Neural cell (in vitro differentiated cells): ENCODE data around the gene TESK1. TPM values are rescaled to one million over a fixed set of nuclear protein-coding genes. Genes with fewer than 3 reads are reported as not detected.
"Not testable (repeated sequence)": the region's sequence is repeated elsewhere in the genome, so short reads cannot be mapped to it uniquely, and the experiment has no call there.

Experiments used
- H2AFZ ChIP-seq: fragments of 200-600, 300-800 bp; sonication (generic), shearing (Covaris generic); 2 replicates; pipeline ENCODE4 v1.6.0; 2014; ENCODE audit warnings: low read depth, mild to moderate bottlenecking, antibody characterized with exemption, low read length, moderate library complexity
- H3F3A ChIP-seq: fragments of 200-600 bp; shearing (Covaris generic); 2 replicates; pipeline ENCODE4 v1.6.1; 2016; ENCODE audit warnings: mild to moderate bottlenecking, moderate library complexity, mixed read lengths, antibody characterized with exemption, low read length; ENCODE audit not compliant: insufficient read depth, poor library complexity, severe bottlenecking
- H3K27ac ChIP-seq: fragments of 200-600, 300-800 bp; sonication (generic), shearing (Covaris generic); 2 replicates; pipeline ENCODE4 v1.5.1; 2014; ENCODE audit warnings: mild to moderate bottlenecking, low read length, moderate library complexity
- H3K27me3 ChIP-seq: fragments of 300-800, 200-600 bp; sonication (generic), shearing (Covaris generic); 2 replicates; pipeline ENCODE4 v1.6.0; 2014; ENCODE audit warnings: mild to moderate bottlenecking, low read depth, low read length, moderate library complexity; ENCODE audit not compliant: insufficient read depth
- H3K36me3 ChIP-seq: fragments of 300-800, 200-600 bp; sonication (generic), shearing (Covaris generic); 2 replicates; pipeline ENCODE4 v1.5.1; 2014; ENCODE audit warnings: mild to moderate bottlenecking, antibody characterized with exemption, low read length, moderate library complexity; ENCODE audit not compliant: insufficient read depth
- H3K4me2 ChIP-seq: fragments of 300-800, 200-600 bp; sonication (generic), shearing (Covaris generic); 2 replicates; pipeline ENCODE4 v1.6.0; 2014; ENCODE audit warnings: mild to moderate bottlenecking, low read length
- H3K4me3 ChIP-seq: fragments of 300-800, 200-600 bp; sonication (generic), shearing (Covaris generic); 2 replicates; pipeline ENCODE4 v1.5.1; 2014; ENCODE audit warnings: mild to moderate bottlenecking, low read length, moderate library complexity
- H3K79me2 ChIP-seq: fragments of 200-600 bp; shearing (Covaris generic); replicated peaks from 2 replicates; pipeline ENCODE4 v1.6.0; 2014; ENCODE audit warnings: mild to moderate bottlenecking, low read length, moderate library complexity; ENCODE audit not compliant: insufficient read depth
- H3K9ac ChIP-seq: fragments of 300-800, 200-600 bp; sonication (generic), shearing (Covaris generic); 2 replicates; pipeline ENCODE4 v1.6.1; 2016; ENCODE audit warnings: mild to moderate bottlenecking, low read length, mixed read lengths
- H3K9me2 ChIP-seq: fragments of 200-600 bp; shearing (Covaris generic); 2 replicates; pipeline ENCODE4 v1.6.1; 2016; ENCODE audit warnings: mild to moderate bottlenecking, low read length, mixed read lengths; ENCODE audit not compliant: insufficient read depth
- H3K9me3 ChIP-seq: fragments of 200-600, 300-800 bp; sonication (generic), shearing (Covaris generic); 2 replicates; pipeline ENCODE4 v1.6.1; 2016; ENCODE audit warnings: mild to moderate bottlenecking, mixed run types, low read length, moderate library complexity, mixed read lengths
- H4K20me1 ChIP-seq: fragments of 200-600 bp; shearing (Covaris generic); 2 replicates; pipeline ENCODE4 v1.6.1; 2016; ENCODE audit warnings: mild to moderate bottlenecking, mixed run types; ENCODE audit not compliant: insufficient read depth
- EP300 ChIP-seq: fragments of 450-650 bp; conservative IDR thresholded peaks from 2 replicates; pipeline ENCODE4 v1.6.1; 2014; ENCODE audit warnings: antibody characterized with exemption, mild to moderate bottlenecking, moderate library complexity; ENCODE audit not compliant: poor library complexity, severe bottlenecking
- EZH2 ChIP-seq: fragments of 200-600, 300-800 bp; shearing (Covaris generic), sonication (generic); IDR thresholded peaks from 2 replicates; pipeline ENCODE4 v1.6.1; 2014; ENCODE audit warnings: antibody characterized with exemption, low read length, borderline replicate concordance, mild to moderate bottlenecking; ENCODE audit not compliant: insufficient read depth, poor library complexity, severe bottlenecking
- MXI1 ChIP-seq: fragments of 450-650 bp; conservative IDR thresholded peaks from 2 replicates; pipeline ENCODE4 v1.6.1; 2014; ENCODE audit warnings: antibody characterized with exemption, mild to moderate bottlenecking; ENCODE audit not compliant: poor library complexity, severe bottlenecking
- POLR2AphosphoS5 ChIP-seq: IDR thresholded peaks from 2 replicates; pipeline ENCODE4 v1.6.1; 2012
- RAD21 ChIP-seq: fragments of 450-650 bp; conservative IDR thresholded peaks from 2 replicates; pipeline ENCODE4 v1.6.1; 2014; ENCODE audit warnings: antibody characterized with exemption, mild to moderate bottlenecking, moderate library complexity
- REST ChIP-seq: IDR thresholded peaks from 2 replicates; pipeline ENCODE4 v1.6.1; 2012; ENCODE audit warnings: borderline replicate concordance
- SMC3 ChIP-seq: fragments of 450-650 bp; conservative IDR thresholded peaks from 2 replicates; pipeline ENCODE4 v1.6.1; 2014; ENCODE audit warnings: antibody characterized with exemption, mild to moderate bottlenecking, moderate library complexity; ENCODE audit not compliant: poor library complexity
- TAF1 ChIP-seq: IDR thresholded peaks from 2 replicates; pipeline ENCODE4 v1.6.1; 2012; ENCODE audit warnings: low read depth
- polyA plus RNA-seq: library from polyadenylated mRNA; depleted of rRNA; stranded (reverse); fragments of >200 nt; gene quantifications from 2 replicates; pipeline ENCODE4 v1.2.3, GENCODE V29; 2014
- TF ChIP-seq, protein P1 (sequence below): fragments of 450-650 bp; IDR thresholded peaks from 2 replicates; pipeline ENCODE4 v1.5.1; 2014; ENCODE audit warnings: antibody characterized with exemption, mild to moderate bottlenecking, moderate library complexity; ENCODE audit not compliant: poor library complexity, severe bottlenecking

Gene TESK1
- polyA plus RNA-seq, 1 donor from 2014 or later = 37.9 TPM

GRCh38 chr9:35583521-35583920 is 21.5 kb upstream of the TESK1 start:
- not testable (repeated sequence) for H3K79me2 ChIP-seq, H3K9me2 ChIP-seq, H3K27me3 ChIP-seq, H3F3A ChIP-seq, H3K27ac ChIP-seq, H3K36me3 ChIP-seq, H3K9ac ChIP-seq, H3K9me3 ChIP-seq, H3K4me2 ChIP-seq, H4K20me1 ChIP-seq, H3K4me3 ChIP-seq, H2AFZ ChIP-seq

DNA sequence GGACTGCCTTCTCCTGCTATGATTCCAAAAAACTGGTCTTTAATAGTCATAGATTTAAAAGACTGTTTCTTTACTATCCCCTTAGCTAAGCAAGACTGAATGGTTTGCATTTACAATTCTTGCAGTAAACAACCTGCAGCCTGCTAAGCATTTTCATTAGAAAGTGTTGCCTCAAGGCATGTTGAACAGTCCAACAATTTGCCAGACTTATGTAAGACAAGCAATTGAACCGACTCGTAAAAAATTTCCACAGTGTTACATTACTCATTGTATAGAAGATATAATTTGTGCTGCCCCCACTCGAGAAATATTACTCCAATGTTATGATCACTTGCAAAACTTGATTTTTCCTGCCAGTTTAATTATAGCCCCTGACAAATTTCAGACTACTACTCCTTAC is 20.4 kb upstream of the TESK1 start:
- H4K20me1 ChIP-seq, H2AFZ ChIP-seq, H3K9me3 ChIP-seq, H3K27me3 ChIP-seq, H3K9ac ChIP-seq, H3K36me3 ChIP-seq, H3F3A ChIP-seq, H3K4me3 ChIP-seq, H3K4me2 ChIP-seq, H3K79me2 ChIP-seq, H3K9me2 ChIP-seq, H3K27ac ChIP-seq: not testable (repeated sequence)

GRCh38 chr9:35588506-35588905 is 16.6 kb upstream of the TESK1 start:
- not testable (repeated sequence) for H3K4me3 ChIP-seq, H2AFZ ChIP-seq, H3K36me3 ChIP-seq, H3K79me2 ChIP-seq, H3F3A ChIP-seq, H3K9me3 ChIP-seq, H3K27me3 ChIP-seq, H3K9me2 ChIP-seq, H4K20me1 ChIP-seq, H3K4me2 ChIP-seq, H3K27ac ChIP-seq, H3K9ac ChIP-seq

DNA sequence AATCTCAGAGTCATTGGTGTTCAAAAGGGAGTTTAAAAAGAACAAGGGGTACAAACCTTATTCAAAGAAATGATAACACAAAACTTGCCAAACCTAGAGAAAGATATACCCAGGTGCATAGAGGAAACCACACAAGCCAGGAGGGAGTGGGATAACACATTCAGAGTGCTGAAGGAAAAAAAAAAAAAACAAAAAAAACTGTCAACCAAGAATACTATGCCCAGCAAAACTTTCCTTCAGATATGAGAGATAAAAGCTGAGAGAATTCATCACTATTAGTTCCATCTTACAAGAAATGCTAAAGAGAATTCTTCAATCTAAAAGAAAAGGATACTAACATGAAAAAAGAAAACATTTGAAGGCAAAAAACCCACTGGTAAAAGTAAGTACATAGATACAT is 11.5 kb upstream of the TESK1 start:
- Histone ChIP-seq H3K4me3 (no peak overlapping the region), H3K9me3 (no peaks in the 10 kb centered on the region)
- TF ChIP-seq RAD21 (no peak), POLR2AphosphoS5 (no peak), MXI1 (no peak), EZH2 (no peak), SMC3 (no peak), EP300 (no peak), TAF1 (no peak), REST (no peak)
- TF ChIP-seq, protein P1, sequence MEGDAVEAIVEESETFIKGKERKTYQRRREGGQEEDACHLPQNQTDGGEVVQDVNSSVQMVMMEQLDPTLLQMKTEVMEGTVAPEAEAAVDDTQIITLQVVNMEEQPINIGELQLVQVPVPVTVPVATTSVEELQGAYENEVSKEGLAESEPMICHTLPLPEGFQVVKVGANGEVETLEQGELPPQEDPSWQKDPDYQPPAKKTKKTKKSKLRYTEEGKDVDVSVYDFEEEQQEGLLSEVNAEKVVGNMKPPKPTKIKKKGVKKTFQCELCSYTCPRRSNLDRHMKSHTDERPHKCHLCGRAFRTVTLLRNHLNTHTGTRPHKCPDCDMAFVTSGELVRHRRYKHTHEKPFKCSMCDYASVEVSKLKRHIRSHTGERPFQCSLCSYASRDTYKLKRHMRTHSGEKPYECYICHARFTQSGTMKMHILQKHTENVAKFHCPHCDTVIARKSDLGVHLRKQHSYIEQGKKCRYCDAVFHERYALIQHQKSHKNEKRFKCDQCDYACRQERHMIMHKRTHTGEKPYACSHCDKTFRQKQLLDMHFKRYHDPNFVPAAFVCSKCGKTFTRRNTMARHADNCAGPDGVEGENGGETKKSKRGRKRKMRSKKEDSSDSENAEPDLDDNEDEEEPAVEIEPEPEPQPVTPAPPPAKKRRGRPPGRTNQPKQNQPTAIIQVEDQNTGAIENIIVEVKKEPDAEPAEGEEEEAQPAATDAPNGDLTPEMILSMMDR = no peak

More for the DNA sequence above, 11.5 kb upstream of the TESK1 start:
- no peaks in the 10 kb centered on the region for H3K36me3 ChIP-seq
- no peaks in the 10 kb centered on the region for H3K9me2 ChIP-seq
- no peaks in the 10 kb centered on the region for H3K79me2 ChIP-seq
- no peak overlapping the region for H3K9ac ChIP-seq
- no peaks in the 10 kb centered on the region for H4K20me1 ChIP-seq
- H3K27me3 ChIP-seq = no peaks in the 10 kb centered on the region
- no peak overlapping the region for H2AFZ ChIP-seq
- no peak overlapping the region for H3K27ac ChIP-seq
- H3K4me2 ChIP-seq = no peak overlapping the region
- H3F3A ChIP-seq = no peaks in the 10 kb centered on the region
